Calu3 (cell line): ENCODE data around the gene PADI3. TPM values are rescaled to one million over a fixed set of nuclear protein-coding genes. Genes with fewer than 3 reads are reported as not detected.
A peak's percentile ranks its signal among the peaks of the same experiment; 100 is the strongest.

Source experiments
- BruUV-seq: library from RNA; stranded (reverse); fragments of 400-500 nt; replicated peaks from 2 replicates; lab custom pipeline; 2021; lab: Mats Ljungman, UMichigan
- CTCF ChIA-PET: fragments of 300-600 bp; sonication (Branson Sonifier 250); formaldehyde crosslinking; loops from one replicate; lab custom pipeline; 2022; ENCODE audit warnings: antibody characterized with exemption; lab: Charles Lee
- DNase-seq: peaks from one replicate; pipeline ENCODE4 v3.0.0; 2022
- H3K27ac Mint-ChIP-seq: one replicate; pipeline ENCODE4 v1.8.0; 2022; ENCODE audit warnings: mixed read lengths; ENCODE audit not compliant: unreplicated experiment
- H3K27me3 Mint-ChIP-seq: one replicate; pipeline ENCODE4 v1.8.0; 2022; ENCODE audit warnings: mixed read lengths; ENCODE audit not compliant: unreplicated experiment
- H3K36me3 Mint-ChIP-seq: one replicate; pipeline ENCODE4 v1.8.0; 2022; ENCODE audit warnings: mild to moderate bottlenecking, moderate library complexity, mixed read lengths; ENCODE audit not compliant: insufficient read depth, unreplicated experiment
- H3K4me1 Mint-ChIP-seq: one replicate; pipeline ENCODE4 v1.8.0; 2022; ENCODE audit warnings: mild to moderate bottlenecking, low read depth, mixed read lengths; ENCODE audit not compliant: unreplicated experiment
- H3K4me3 Mint-ChIP-seq: one replicate; pipeline ENCODE4 v1.8.0; 2022; ENCODE audit warnings: mild to moderate bottlenecking, low read depth, moderate library complexity, mixed read lengths; ENCODE audit not compliant: unreplicated experiment
- H3K9me3 Mint-ChIP-seq: one replicate; pipeline ENCODE4 v1.8.0; 2022; ENCODE audit warnings: low read depth, mixed read lengths; ENCODE audit not compliant: unreplicated experiment
- intact Hi-C: fragments of 100-400 bp; cut with micrococcal nuclease; formaldehyde crosslinking; loops from one replicate; pipeline ENCODE4 v1.10.0; 2022; ENCODE audit not compliant: unreplicated experiment
- total RNA-seq: library from RNA; stranded (reverse); gene quantifications from 2 replicates; pipeline ENCODE4 v1.2.3, GENCODE V29; 2022
- TF ChIP-seq, protein P1 (sequence below): fragments of 200-600 bp; IDR thresholded peaks from one replicate; pipeline ENCODE4 v1.8.0; 2022; ENCODE audit warnings: antibody characterized with exemption; ENCODE audit not compliant: unreplicated experiment

PADI3 gene
- total RNA-seq, 1 experiment from 2014 or later = 0.21 TPM

DNA sequence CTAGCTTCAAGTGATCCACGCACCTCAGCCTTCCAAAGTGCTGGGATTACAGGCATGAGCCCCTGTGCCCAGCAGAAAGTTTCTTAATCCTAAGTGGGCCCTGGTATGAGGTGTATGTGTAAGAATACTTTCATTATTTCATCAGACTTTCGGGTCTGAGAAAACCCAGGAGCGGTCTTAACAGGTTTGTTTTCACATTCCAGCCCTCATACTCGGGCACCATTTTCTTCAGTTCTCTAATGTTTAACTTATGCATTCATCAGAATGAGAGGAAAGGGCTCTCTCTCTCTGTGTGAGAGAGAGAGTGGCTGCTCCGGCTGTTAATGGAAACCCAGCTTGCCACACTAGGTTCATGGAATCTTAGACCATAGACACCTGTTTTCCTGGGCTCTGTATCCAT is 48.1 kb upstream of the PADI3 start:
- Mint-ChIP-seq H3K27me3 (no peaks in the 10 kb centered on the region), H3K36me3 (peaks cover 19% of the 10 kb centered on the region), H3K27ac (peak overlapping the region; percentile 52), H3K9me3 (peaks cover 3% of the 10 kb centered on the region), H3K4me1 (peaks cover 63% of the 10 kb centered on the region), H3K4me3 (peak overlapping the region; percentile 36)
- no peak for DNase-seq
- CTCF ChIA-PET = interaction anchor here (0.6 to 2.1 kb wide), 2 partner anchors 32 to 33 kb away, joined by 3 to 4 read pairs; no protein-coding TSS in a partner anchor
- BruUV-seq = no TSS peak
- intact Hi-C loops = no loop called here
- TF ChIP-seq, protein P1, sequence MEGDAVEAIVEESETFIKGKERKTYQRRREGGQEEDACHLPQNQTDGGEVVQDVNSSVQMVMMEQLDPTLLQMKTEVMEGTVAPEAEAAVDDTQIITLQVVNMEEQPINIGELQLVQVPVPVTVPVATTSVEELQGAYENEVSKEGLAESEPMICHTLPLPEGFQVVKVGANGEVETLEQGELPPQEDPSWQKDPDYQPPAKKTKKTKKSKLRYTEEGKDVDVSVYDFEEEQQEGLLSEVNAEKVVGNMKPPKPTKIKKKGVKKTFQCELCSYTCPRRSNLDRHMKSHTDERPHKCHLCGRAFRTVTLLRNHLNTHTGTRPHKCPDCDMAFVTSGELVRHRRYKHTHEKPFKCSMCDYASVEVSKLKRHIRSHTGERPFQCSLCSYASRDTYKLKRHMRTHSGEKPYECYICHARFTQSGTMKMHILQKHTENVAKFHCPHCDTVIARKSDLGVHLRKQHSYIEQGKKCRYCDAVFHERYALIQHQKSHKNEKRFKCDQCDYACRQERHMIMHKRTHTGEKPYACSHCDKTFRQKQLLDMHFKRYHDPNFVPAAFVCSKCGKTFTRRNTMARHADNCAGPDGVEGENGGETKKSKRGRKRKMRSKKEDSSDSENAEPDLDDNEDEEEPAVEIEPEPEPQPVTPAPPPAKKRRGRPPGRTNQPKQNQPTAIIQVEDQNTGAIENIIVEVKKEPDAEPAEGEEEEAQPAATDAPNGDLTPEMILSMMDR = no peak

DNA sequence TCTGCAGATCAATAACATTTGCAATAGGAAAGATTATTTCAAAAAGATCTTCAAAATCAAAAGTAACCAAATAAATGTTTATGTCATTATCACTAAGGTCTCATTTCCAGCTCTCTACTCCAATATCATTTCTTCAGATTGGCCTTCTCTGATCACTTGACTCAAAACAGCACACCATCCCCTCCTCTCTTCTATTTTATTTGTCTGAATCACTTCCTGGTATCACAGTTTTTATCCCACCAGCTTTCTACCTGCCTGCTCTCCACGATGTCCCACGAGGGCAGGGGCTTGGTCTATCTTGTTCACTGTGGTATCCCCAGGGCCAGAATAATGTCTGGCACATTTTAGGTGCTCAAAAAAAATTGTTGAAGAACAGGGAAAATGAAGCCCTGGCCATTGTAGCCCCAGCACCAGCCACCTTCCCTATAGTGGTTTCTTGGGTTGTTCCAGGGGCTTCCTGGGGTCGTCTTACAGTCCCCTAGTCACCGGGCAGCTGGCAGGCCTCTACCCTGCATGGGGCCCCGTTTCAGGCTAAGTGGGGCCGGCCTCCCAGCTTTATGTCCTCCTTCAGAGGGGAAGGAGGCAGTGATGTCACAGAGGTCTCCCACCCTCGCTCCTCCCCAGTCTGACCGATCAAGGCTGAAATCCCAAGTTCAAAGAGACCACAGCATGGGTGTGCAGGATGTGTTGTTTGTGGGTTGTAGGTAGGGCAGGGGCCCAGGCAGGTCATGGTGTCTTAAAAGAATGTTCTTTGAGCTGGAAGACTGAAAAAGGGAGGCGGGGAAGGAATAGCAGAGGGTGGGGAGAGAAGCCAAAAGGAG is 47.5 kb upstream of the PADI3 start:
- Mint-ChIP-seq H3K4me1 (peaks cover 69% of the 10 kb centered on the region), H3K9me3 (peaks cover 3% of the 10 kb centered on the region), H3K27me3 (no peaks in the 10 kb centered on the region), H3K4me3 (peak overlapping the region; percentile 36), H3K36me3 (peaks cover 19% of the 10 kb centered on the region), H3K27ac (peak overlapping the region; percentile 52)
- CTCF ChIA-PET = interaction anchor here (0.6 to 1.0 kb wide), 4 partner anchors 32 to 73 kb away, joined by 3 read pairs; no protein-coding TSS in a partner anchor
- TF ChIP-seq, protein P1 = no peak
- TSS peak; percentile 98 for BruUV-seq
- DNase-seq = peak; percentile 52
- intact Hi-C loops = no loop called here

DNA sequence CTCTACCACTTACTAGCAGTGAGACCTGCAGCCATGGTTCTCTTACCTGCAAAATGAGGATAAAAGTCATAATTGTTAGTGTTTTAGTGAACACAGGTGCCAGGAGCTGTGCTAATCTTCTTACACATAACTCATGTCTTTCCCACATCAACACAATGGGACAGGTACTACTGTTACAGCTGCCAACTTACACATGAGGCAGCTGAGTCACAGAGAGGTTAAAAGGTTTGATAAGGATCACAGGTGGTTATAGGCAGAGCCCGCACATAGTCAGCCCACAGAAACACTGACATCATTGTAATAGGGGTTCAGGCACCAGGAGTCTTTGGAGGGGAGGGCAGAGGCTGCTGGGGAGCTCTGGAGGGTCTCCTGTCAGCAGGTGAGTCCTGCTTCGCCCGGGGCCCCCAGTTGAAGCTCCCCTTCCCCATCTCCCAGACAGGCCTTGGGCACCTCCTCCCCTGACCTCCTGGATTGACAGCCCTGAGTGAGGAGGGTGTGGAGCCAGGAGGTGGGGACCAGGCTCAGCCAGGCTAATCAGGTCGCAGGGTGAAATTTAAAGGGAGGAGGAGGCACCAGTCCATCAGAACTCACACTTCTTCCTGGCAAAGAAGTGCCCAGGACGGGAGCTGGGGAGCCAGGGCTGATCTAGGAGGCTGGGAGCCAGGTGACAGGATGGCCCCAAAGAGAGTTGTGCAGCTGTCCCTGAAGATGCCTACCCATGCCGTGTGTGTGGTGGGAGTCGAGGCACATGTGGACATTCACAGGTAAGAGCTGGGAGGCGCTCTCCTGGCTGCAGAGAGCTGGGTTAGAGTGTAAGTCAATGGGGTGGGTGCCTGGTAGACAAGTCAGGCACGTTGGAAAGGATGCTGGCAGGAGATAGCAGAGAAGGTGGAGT is 44.1 kb upstream of the PADI3 start, which contains the start of gene PADI1:
Gene PADI1, plus strand, starts transcription at position 583 of the 895 bp plus-strand sequence. Its CDS starts 90 bp downstream, at position 673.
- Mint-ChIP-seq H3K9me3 (peaks cover 3% of the 10 kb centered on the region), H3K27me3 (no peaks in the 10 kb centered on the region), H3K27ac (peak within 1 kb of the TSS; percentile 62), H3K4me1 (peaks cover 89% of the 10 kb centered on the region), H3K36me3 (peaks cover 19% of the 10 kb centered on the region), H3K4me3 (peak within 1 kb of the TSS; percentile 2)
- TF ChIP-seq, protein P1 = no peak
- no peak for DNase-seq
- CTCF ChIA-PET = interaction anchor here (1.1 kb wide), 1 partner anchor 29 kb away, joined by 4 read pairs; no protein-coding TSS in a partner anchor
- intact Hi-C loops = no loop called here
- BruUV-seq = no TSS peak

DNA sequence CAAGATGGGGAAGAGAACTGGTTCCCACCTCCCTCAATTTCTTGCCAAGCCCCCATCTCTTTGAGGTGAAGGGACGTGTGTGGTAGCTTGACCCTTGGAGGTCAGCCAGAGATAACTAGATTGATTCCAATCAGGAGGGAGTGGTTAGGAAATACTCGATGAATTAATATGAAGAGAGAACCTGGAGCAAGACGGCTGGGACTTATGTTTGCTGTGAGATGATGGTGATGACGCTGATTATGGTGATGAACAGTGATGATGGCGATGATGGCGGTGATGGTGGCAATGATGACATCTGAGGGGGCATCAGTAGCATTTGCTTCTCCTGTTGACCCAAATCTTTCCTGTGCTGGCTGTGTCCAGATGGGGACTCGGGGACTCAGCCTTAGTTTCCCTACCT is 43.2 kb upstream of the PADI3 start:
- no peaks in the 10 kb centered on the region for H3K27me3 Mint-ChIP-seq
- BruUV-seq = no TSS peak
- peaks cover 3% of the 10 kb centered on the region for H3K9me3 Mint-ChIP-seq
- no peak for DNase-seq
- no peak overlapping the region for H3K4me3 Mint-ChIP-seq
- H3K4me1 Mint-ChIP-seq = peaks cover 81% of the 10 kb centered on the region
- CTCF ChIA-PET = interaction anchor here (1.1 kb wide), 1 partner anchor 28 kb away, joined by 4 read pairs; no protein-coding TSS in a partner anchor
- peak overlapping the region; percentile 62 for H3K27ac Mint-ChIP-seq
- TF ChIP-seq, protein P1 = no peak
- peaks cover 19% of the 10 kb centered on the region for H3K36me3 Mint-ChIP-seq
- intact Hi-C loops = no loop called here
